Stomach (tissue), 4 donors: Measurements from ENCODE around the gene MEGF9.

Experiments
- CTCF ChIP-seq, 7 experiments: fragments of 450-650 bp in 4 of 7; fragments of 200-600 bp in 3 of 7; sonication (generic) in 3 of 7; IDR thresholded peaks; one replicate each; pipeline ENCODE4 v1.5.1; 2016 to 2019; ENCODE audit warnings: antibody characterized with exemption in 7 of 7, control low read depth in 2 of 7, mild to moderate bottlenecking in 1 of 7
- EP300 ChIP-seq: sonication (generic); formaldehyde crosslinking; IDR thresholded peaks from one replicate; pipeline ENCODE4 v1.6.1; 2017; ENCODE audit warnings: antibody characterized with exemption
- POLR2A ChIP-seq, 4 donors: fragments of 450-650 bp; IDR thresholded peaks; one replicate each; pipeline ENCODE4 v1.6.1; 2016; ENCODE audit warnings: antibody characterized with exemption in 4 of 4, control low read depth in 2 of 4, mild to moderate bottlenecking in 1 of 4, moderate library complexity in 1 of 4
- POLR2AphosphoS5 ChIP-seq, 3 donors: sonication (generic); formaldehyde crosslinking; IDR thresholded peaks; one replicate each; pipeline ENCODE4 v1.6.1; 2016; ENCODE audit warnings: antibody characterized with exemption in 3 of 3

GRCh38 chr9:120650352-120650751, 63.9 kb downstream of the MEGF9 start:
- no peak for TF ChIP-seq CTCF (IDR thresholded peaks at IDR 0.05)
- TF ChIP-seq EP300, result no peak
- TF ChIP-seq POLR2AphosphoS5 (IDR thresholded peaks at IDR 0.05), result no peak
- TF ChIP-seq POLR2A (IDR thresholded peaks at IDR 0.05), result no peak
